Measurements from ENCODE around the gene GCN1.

GCN1 gene

GRCh38 chr12:120169946-120170345 is 24.6 kb downstream of the GCN1 start:
- no peak for TF ChIP-seq POLR2A (IDR thresholded peaks at IDR 0.05; ENCODE audit: low read depth, low read length)
- no peak for TF ChIP-seq TAF1 (IDR thresholded peaks at IDR 0.05; ENCODE audit: low read depth, low read length)
- TF ChIP-seq POU2F2 (IDR thresholded peaks at IDR 0.05; ENCODE audit: low read depth, low read length) = no peak
- TF ChIP-seq PAX5 (IDR thresholded peaks at IDR 0.05; ENCODE audit: insufficient read depth, low read length, severe bottlenecking) = no peak
- TF ChIP-seq SPI1 (IDR thresholded peaks at IDR 0.05; ENCODE audit: low read depth, low read length) = no peak
- no peak for TF ChIP-seq POLR2AphosphoS5 (IDR thresholded peaks at IDR 0.05; ENCODE audit: low read depth, low read length)
- no peak for DNase-seq (ENCODE audit: insufficient read length, low spot score)
- no peak for FAIRE-seq

- FAIRE-seq (no peak), DNase-seq (ENCODE audit: insufficient read length, low spot score) (no peak)
- TF ChIP-seq TAF1 (IDR thresholded peaks at IDR 0.05; ENCODE audit: low read depth, low read length) = no peak
These were observed 26.2 kb downstream of the GCN1 start for GRCh38 chr12:120168337-120168736.

- DNase-seq (ENCODE audit: insufficient read length, low spot score) (no peak), FAIRE-seq (no peak)
- TF ChIP-seq POLR2A (IDR thresholded peaks at IDR 0.05; ENCODE audit: low read depth, low read length) = no peak
- no peak for TF ChIP-seq POLR2AphosphoS5 (IDR thresholded peaks at IDR 0.05; ENCODE audit: low read depth, low read length)
- no peak for TF ChIP-seq POU2F2 (IDR thresholded peaks at IDR 0.05; ENCODE audit: low read depth, low read length)
- TF ChIP-seq TAF1 (IDR thresholded peaks at IDR 0.05; ENCODE audit: low read depth, low read length) = no peak
- no peak for TF ChIP-seq SPI1 (IDR thresholded peaks at IDR 0.05; ENCODE audit: low read depth, low read length)
- TF ChIP-seq PAX5 (IDR thresholded peaks at IDR 0.05; ENCODE audit: insufficient read depth, low read length, severe bottlenecking) = no peak
These were observed 26.9 kb downstream of the GCN1 start for GRCh38 chr12:120167529-120168095.

- TF ChIP-seq SPI1 (IDR thresholded peaks at IDR 0.05; ENCODE audit: low read depth, low read length) (no peak), POU2F2 (IDR thresholded peaks at IDR 0.05; ENCODE audit: low read depth, low read length) (no peak), TAF1 (IDR thresholded peaks at IDR 0.05; ENCODE audit: low read depth, low read length) (no peak)
- DNase-seq (ENCODE audit: insufficient read length, low spot score) = no peak
- no peak for FAIRE-seq
These were observed 30.2 kb downstream of the GCN1 start for GRCh38 chr12:120164293-120164692.

- DNase-seq (ENCODE audit: insufficient read length, low spot score) = no peak
- no peak for FAIRE-seq
- TF ChIP-seq PAX5 (IDR thresholded peaks at IDR 0.05; ENCODE audit: insufficient read depth, low read length, severe bottlenecking) (no peak), TAF1 (IDR thresholded peaks at IDR 0.05; ENCODE audit: low read depth, low read length) (no peak), SPI1 (IDR thresholded peaks at IDR 0.05; ENCODE audit: low read depth, low read length) (no peak), POU2F2 (IDR thresholded peaks at IDR 0.05; ENCODE audit: low read depth, low read length) (no peak), POLR2AphosphoS5 (IDR thresholded peaks at IDR 0.05; ENCODE audit: low read depth, low read length) (no peak), POLR2A (IDR thresholded peaks at IDR 0.05; ENCODE audit: low read depth, low read length) (no peak; the same call in 1 of the 2 replicates)
These were observed 31.8 kb downstream of the GCN1 start for GRCh38 chr12:120162763-120163162.

- no peak for FAIRE-seq
- no peak for DNase-seq (ENCODE audit: insufficient read length, low spot score)
- TF ChIP-seq POLR2A (IDR thresholded peaks at IDR 0.05; ENCODE audit: low read depth, low read length) (no peak), POLR2AphosphoS5 (IDR thresholded peaks at IDR 0.05; ENCODE audit: low read depth, low read length) (peak; percentile 36; the same call in 1 of the 2 replicates), POU2F2 (IDR thresholded peaks at IDR 0.05; ENCODE audit: low read depth, low read length) (no peak)
These were observed 32.7 kb downstream of the GCN1 start for GRCh38 chr12:120161852-120162251.

- DNase-seq (ENCODE audit: insufficient read length, low spot score) (no peak), FAIRE-seq (no peak)
- TF ChIP-seq PAX5 (IDR thresholded peaks at IDR 0.05; ENCODE audit: insufficient read depth, low read length, severe bottlenecking) (no peak), SPI1 (IDR thresholded peaks at IDR 0.05; ENCODE audit: low read depth, low read length) (no peak), TAF1 (IDR thresholded peaks at IDR 0.05; ENCODE audit: low read depth, low read length) (no peak), POU2F2 (IDR thresholded peaks at IDR 0.05; ENCODE audit: low read depth, low read length) (no peak), POLR2A (IDR thresholded peaks at IDR 0.05; ENCODE audit: low read depth, low read length) (no peak), POLR2AphosphoS5 (IDR thresholded peaks at IDR 0.05; ENCODE audit: low read depth, low read length) (no peak)
These were observed 34.8 kb downstream of the GCN1 start for GRCh38 chr12:120159509-120160237.

- DNase-seq (ENCODE audit: insufficient read length, low spot score) (no peak), FAIRE-seq (no peak)
- no peak for TF ChIP-seq TAF1 (IDR thresholded peaks at IDR 0.05; ENCODE audit: low read depth, low read length)
- no peak for TF ChIP-seq PAX5 (IDR thresholded peaks at IDR 0.05; ENCODE audit: insufficient read depth, low read length, severe bottlenecking)
- no peak for TF ChIP-seq POLR2AphosphoS5 (IDR thresholded peaks at IDR 0.05; ENCODE audit: low read depth, low read length)
- TF ChIP-seq POLR2A (IDR thresholded peaks at IDR 0.05; ENCODE audit: low read depth, low read length) = no peak
- no peak for TF ChIP-seq POU2F2 (IDR thresholded peaks at IDR 0.05; ENCODE audit: low read depth, low read length)
These were observed 36.2 kb downstream of the GCN1 start for GRCh38 chr12:120158351-120158750.

- TF ChIP-seq POLR2AphosphoS5 (IDR thresholded peaks at IDR 0.05; ENCODE audit: low read depth, low read length) = no peak; the same call in 1 of the 2 replicates
- no peak for TF ChIP-seq POU2F2 (IDR thresholded peaks at IDR 0.05; ENCODE audit: low read depth, low read length)
- TF ChIP-seq PAX5 (IDR thresholded peaks at IDR 0.05; ENCODE audit: insufficient read depth, low read length, severe bottlenecking) = no peak
- no peak for TF ChIP-seq POLR2A (IDR thresholded peaks at IDR 0.05; ENCODE audit: low read depth, low read length)
- TF ChIP-seq TAF1 (IDR thresholded peaks at IDR 0.05; ENCODE audit: low read depth, low read length) = no peak
- TF ChIP-seq SPI1 (IDR thresholded peaks at IDR 0.05; ENCODE audit: low read depth, low read length) = no peak
- DNase-seq (ENCODE audit: insufficient read length, low spot score) = no peak
- FAIRE-seq = no peak
These were observed 36.8 kb downstream of the GCN1 start for GRCh38 chr12:120157678-120158077.
